Tibial artery (tissue), 4 donors: ENCODE results near the gene BCR.

Source experiments
- DNase-seq, 2 donors: peaks; one replicate each; pipeline ENCODE4 v3.0.0-alpha.2; 2019
- H3K27ac ChIP-seq, 2 donors: fragments of 200-600 bp; sonication (generic) in 1 of 2; 1 replicate in 1 of 2; 2 replicates in 1 of 2; pipeline ENCODE4 v1.5.1; 2018 to 2019; ENCODE audit warnings: mild to moderate bottlenecking in 1 of 2
- H3K27me3 ChIP-seq, 2 donors: fragments of 200-600 bp; sonication (generic) in 1 of 2; one replicate each; pipeline versions ENCODE4 v1.5.1 to v1.6.0; 2016 to 2019
- H3K36me3 ChIP-seq, 3 donors: fragments of 200-600 bp; sonication (generic) in 2 of 3; one replicate each; pipeline ENCODE4 v1.5.1; 2016 to 2019; ENCODE audit warnings: mild to moderate bottlenecking in 2 of 3
- H3K4me1 ChIP-seq, 4 donors: fragments of 200-600 bp; sonication (generic) in 2 of 4; 1 replicate in 3 of 4; 2 replicates in 1 of 4; pipeline ENCODE4 v1.5.1; 2016 to 2019
- H3K4me3 ChIP-seq, 2 donors: fragments of 200-600 bp; sonication (generic) in 1 of 2; 1 replicate in 1 of 2; 2 replicates in 1 of 2; pipeline ENCODE4 v1.5.1; 2018 to 2019; ENCODE audit warnings: mild to moderate bottlenecking in 2 of 2
- H3K9me3 ChIP-seq, 3 donors: fragments of 200-600 bp; sonication (generic) in 1 of 3; one replicate each; pipeline ENCODE4 v1.5.1; 2016 to 2019
- intact Hi-C: fragments of 100-400 bp; cut with DNase I; formaldehyde crosslinking; loops from one replicate; pipeline ENCODE4 v1.15.0; 2023; ENCODE audit warnings: low total_unique reads
- TF ChIP-seq, protein P1 (sequence below), 2 experiments: fragments of 200-600 bp in 1 of 2; fragments of 450-650 bp in 1 of 2; IDR thresholded peaks; one replicate each; pipeline ENCODE4 v1.5.1; 2017 to 2019; ENCODE audit warnings: antibody characterized with exemption in 2 of 2, mild to moderate bottlenecking in 1 of 2, moderate library complexity in 1 of 2

Gene BCR

DNA sequence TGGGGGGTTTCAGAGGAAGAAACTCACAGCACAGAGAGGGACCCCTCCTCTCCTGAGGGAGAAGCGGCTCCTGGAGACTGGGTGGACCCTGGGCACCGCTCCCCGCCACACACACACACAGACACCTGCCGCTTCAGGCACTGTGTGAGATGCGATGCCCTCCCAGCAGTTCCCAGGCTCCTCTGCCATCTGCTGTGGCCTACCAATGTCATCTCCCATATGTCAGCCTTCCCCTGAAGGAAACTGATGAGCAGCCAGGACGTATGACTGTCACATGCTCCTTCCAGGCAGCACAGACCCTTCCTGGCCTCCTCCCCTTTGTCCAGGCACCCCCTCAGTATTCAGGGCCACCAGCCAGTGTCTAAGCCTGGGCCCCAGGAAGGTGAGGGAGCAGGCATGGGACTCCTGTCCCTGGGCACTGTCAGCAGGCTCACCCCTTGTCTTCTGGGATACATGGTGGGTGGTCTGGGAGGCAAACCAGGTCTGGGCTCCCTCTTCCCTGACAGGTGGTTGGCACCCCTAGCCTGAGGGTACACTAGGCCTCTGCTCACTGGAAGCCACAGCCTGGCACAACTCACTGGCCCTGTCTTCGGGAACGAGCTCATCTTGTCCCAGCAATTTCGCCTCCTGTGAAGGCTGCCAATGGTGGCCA is 11.8 kb upstream of the BCR start:
- H3K27me3 ChIP-seq = no peaks in the 10 kb centered on the region
- no peak overlapping the region for H3K4me3 ChIP-seq
- intact Hi-C loops = no loop called here
- H3K27ac ChIP-seq = no peak overlapping the region
- H3K36me3 ChIP-seq = no peaks in the 10 kb centered on the region
- H3K9me3 ChIP-seq = no peaks in the 10 kb centered on the region
- DNase-seq = no peak
- TF ChIP-seq, protein P1, sequence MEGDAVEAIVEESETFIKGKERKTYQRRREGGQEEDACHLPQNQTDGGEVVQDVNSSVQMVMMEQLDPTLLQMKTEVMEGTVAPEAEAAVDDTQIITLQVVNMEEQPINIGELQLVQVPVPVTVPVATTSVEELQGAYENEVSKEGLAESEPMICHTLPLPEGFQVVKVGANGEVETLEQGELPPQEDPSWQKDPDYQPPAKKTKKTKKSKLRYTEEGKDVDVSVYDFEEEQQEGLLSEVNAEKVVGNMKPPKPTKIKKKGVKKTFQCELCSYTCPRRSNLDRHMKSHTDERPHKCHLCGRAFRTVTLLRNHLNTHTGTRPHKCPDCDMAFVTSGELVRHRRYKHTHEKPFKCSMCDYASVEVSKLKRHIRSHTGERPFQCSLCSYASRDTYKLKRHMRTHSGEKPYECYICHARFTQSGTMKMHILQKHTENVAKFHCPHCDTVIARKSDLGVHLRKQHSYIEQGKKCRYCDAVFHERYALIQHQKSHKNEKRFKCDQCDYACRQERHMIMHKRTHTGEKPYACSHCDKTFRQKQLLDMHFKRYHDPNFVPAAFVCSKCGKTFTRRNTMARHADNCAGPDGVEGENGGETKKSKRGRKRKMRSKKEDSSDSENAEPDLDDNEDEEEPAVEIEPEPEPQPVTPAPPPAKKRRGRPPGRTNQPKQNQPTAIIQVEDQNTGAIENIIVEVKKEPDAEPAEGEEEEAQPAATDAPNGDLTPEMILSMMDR (IDR thresholded peaks at IDR 0.05) = no peak
- peaks cover 0 to 5% (median 0%) of the 10 kb centered on the region in 4 donors for H3K4me1 ChIP-seq

GRCh38 chr22:23169043-23169406 is 11.3 kb upstream of the BCR start:
- Histone ChIP-seq H3K4me3 (no peak overlapping the region), H3K27ac (no peak overlapping the region), H3K9me3 (no peaks in the 10 kb centered on the region), H3K4me1 (peaks cover 0 to 3% (median under 1%) of the 10 kb centered on the region in 4 donors), H3K27me3 (no peaks in the 10 kb centered on the region), H3K36me3 (no peaks in the 10 kb centered on the region)
- intact Hi-C loops = no loop called here
- no peak for DNase-seq
- TF ChIP-seq, protein P1 (IDR thresholded peaks at IDR 0.05) = no peak

- no peaks in the 10 kb centered on the region for H3K27me3 ChIP-seq
- no peaks in the 10 kb centered on the region for H3K9me3 ChIP-seq
- peaks cover 0 to 27% (median 21%) of the 10 kb centered on the region in 4 donors for H3K4me1 ChIP-seq
- DNase-seq = no peak
- no peaks in the 10 kb centered on the region for H3K36me3 ChIP-seq
- TF ChIP-seq, protein P1 (IDR thresholded peaks at IDR 0.05) = no peak
- H3K4me3 ChIP-seq = no peak overlapping the region
- no peak overlapping the region for H3K27ac ChIP-seq
- intact Hi-C loops = loop anchor here (5.0 kb wide), 1 partner anchor 211 kb away; no protein-coding TSS in a partner anchor
Observed at GRCh38 chr22:23175817-23176644, 4.3 kb upstream of the BCR start.

DNA sequence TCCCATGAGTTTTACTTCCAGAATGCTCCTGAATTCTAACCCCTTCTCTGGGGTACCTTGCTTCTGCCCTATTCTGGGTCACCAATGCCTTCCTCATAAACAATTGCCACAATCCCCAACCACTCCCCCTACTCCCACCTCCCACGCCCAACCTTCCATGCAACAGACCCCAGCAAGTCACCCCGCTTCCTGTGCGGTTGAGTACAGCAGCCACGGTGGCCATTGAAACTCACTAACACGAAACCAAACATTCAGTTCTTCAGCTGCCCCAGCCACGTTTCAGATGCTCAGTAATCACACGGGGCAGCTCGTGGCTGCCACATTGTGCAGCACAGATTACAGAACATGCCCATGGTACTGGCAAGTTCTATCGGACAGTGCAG is 3.7 kb upstream of the BCR start:
- Histone ChIP-seq H3K4me3 (no peak overlapping the region), H3K27ac (no peak overlapping the region), H3K36me3 (no peaks in the 10 kb centered on the region), H3K27me3 (no peaks in the 10 kb centered on the region), H3K4me1 (peaks cover 0 to 31% (median 25%) of the 10 kb centered on the region in 4 donors), H3K9me3 (no peaks in the 10 kb centered on the region)
- intact Hi-C loops = loop anchor here (5.0 kb wide), 1 partner anchor 211 kb away; no protein-coding TSS in a partner anchor
- TF ChIP-seq, protein P1 (IDR thresholded peaks at IDR 0.05) = no peak
- DNase-seq = no peak

- no peak overlapping the region for H3K27ac ChIP-seq
- TF ChIP-seq, protein P1 (IDR thresholded peaks at IDR 0.05) = no peak
- DNase-seq = no peak
- H3K27me3 ChIP-seq = no peaks in the 10 kb centered on the region
- H3K4me1 ChIP-seq = peaks cover 0 to 37% (median 30%) of the 10 kb centered on the region in 4 donors
- intact Hi-C loops = loop anchor here (5.0 kb wide), 1 partner anchor 210 kb away; no protein-coding TSS in a partner anchor
- H3K4me3 ChIP-seq = no peak overlapping the region
- no peaks in the 10 kb centered on the region for H3K36me3 ChIP-seq
- no peaks in the 10 kb centered on the region for H3K9me3 ChIP-seq
Observed at GRCh38 chr22:23177197-23177596, 3.1 kb upstream of the BCR start.
